A673 (cell line): ENCODE results near the gene POM121C.
"Not testable (repeated sequence)": the region's sequence is repeated elsewhere in the genome, so short reads cannot be mapped to it uniquely, and the experiment has no call there.

ENCODE experiments used
- CTCF ChIP-seq: fragments of 300-800, 200-600 bp; sonication (generic); conservative IDR thresholded peaks from 2 replicates; pipeline ENCODE4 v1.5.1; 2017; ENCODE audit warnings: low read depth, mild to moderate bottlenecking, antibody characterized with exemption, low read length, moderate library complexity, mixed read lengths
- EZH2 ChIP-seq: fragments of 200-600 bp; sonication (generic); IDR thresholded peaks from 2 replicates; pipeline ENCODE4 v1.6.1; 2017; ENCODE audit warnings: borderline replicate concordance, low read depth, mild to moderate bottlenecking, mixed read lengths, antibody characterized with exemption, low read length; ENCODE audit not compliant: poor library complexity, severe bottlenecking

GRCh38 chr7:75374144-75374518 lies 112.0 kb downstream of the POM121C start:
- not testable (repeated sequence) for TF ChIP-seq CTCF, EZH2
